Uterus (tissue), 4 donors: Measurements from ENCODE around the gene TAF10. TPM values are rescaled to one million over a fixed set of nuclear protein-coding genes. Genes with fewer than 3 reads are reported as not detected.

ENCODE experiments used
- DNase-seq, 2 donors: peaks; one replicate each; pipeline ENCODE4 v3.0.0-alpha.2; 2019 to 2020
- H3K27ac ChIP-seq, 2 donors: fragments of 200-600 bp; sonication (generic); 1 replicate in 1 of 2; 2 replicates in 1 of 2; pipeline ENCODE4 v1.5.1; 2016 to 2018
- H3K27me3 ChIP-seq, 2 donors: fragments of 200-600 bp; sonication (generic); one replicate each; pipeline ENCODE4 v1.5.1; 2018 to 2019; ENCODE audit warnings: control low read depth in 1 of 2
- H3K36me3 ChIP-seq, 2 donors: fragments of 200-600 bp; sonication (generic); one replicate each; pipeline ENCODE4 v1.5.1; 2019; ENCODE audit warnings: control low read depth in 1 of 2
- H3K4me1 ChIP-seq, 2 donors: fragments of 200-600 bp; sonication (generic); one replicate each; pipeline ENCODE4 v1.5.1; 2018 to 2019; ENCODE audit warnings: control low read depth in 1 of 2
- H3K4me3 ChIP-seq, 2 donors: fragments of 200-600 bp; sonication (generic); 1 replicate in 1 of 2; 2 replicates in 1 of 2; pipeline ENCODE4 v1.5.1; 2018 to 2019; ENCODE audit warnings: mild to moderate bottlenecking in 1 of 2
- H3K9me3 ChIP-seq, 2 donors: fragments of 200-600 bp; sonication (generic); one replicate each; pipeline ENCODE4 v1.5.1; 2019; ENCODE audit warnings: control low read depth in 1 of 2
- CTCF ChIP-seq, 4 experiments: fragments of 200-600 bp in 2 of 4; fragments of 450-650 bp in 2 of 4; sonication (generic) in 2 of 4; IDR thresholded peaks; one replicate each; pipeline ENCODE4 v1.5.1; 2016 to 2019; ENCODE audit warnings: antibody characterized with exemption in 4 of 4, mild to moderate bottlenecking in 2 of 4, moderate library complexity in 1 of 4
- POLR2A ChIP-seq, 2 donors: fragments of 450-650 bp; IDR thresholded peaks; one replicate each; pipeline ENCODE4 v1.6.1; 2016; ENCODE audit warnings: antibody characterized with exemption in 2 of 2, mild to moderate bottlenecking in 1 of 2, moderate library complexity in 1 of 2
- intact Hi-C: fragments of 100-400 bp; cut with DNase I; formaldehyde crosslinking; loops from one replicate; pipeline ENCODE4 v1.15.1; 2023; ENCODE audit warnings: low total_unique reads
- total RNA-seq, 4 donors: library from RNA; depleted of rRNA in 3 of 4; stranded (reverse); fragments of >200 nt in 3 of 4; gene quantifications; one replicate each; pipeline versions ENCODE4 v1.1.0 to v1.2.4, GENCODE V29; 2014 to 2023
- donor health status: DM: yes; HTN: yes; CAD: no.

Gene TAF10
- total RNA-seq, 4 donors from 2014 or later: 11.5 to 137 (median 67.1) TPM

GRCh38 chr11:6602096-6602940 lies 9.7 kb downstream of the TAF10 start:
- peaks cover under 1 to 13% of the 10 kb centered on the region in 2 donors for H3K4me1 ChIP-seq
- no peaks in the 10 kb centered on the region for H3K36me3 ChIP-seq
- no peaks in the 10 kb centered on the region for H3K27me3 ChIP-seq
- H3K9me3 ChIP-seq: no peaks in the 10 kb centered on the region
- H3K4me3 ChIP-seq: peak overlapping the region; percentile 92 to 98
- intact Hi-C loops: no loop called here
- TF ChIP-seq POLR2A (IDR thresholded peaks at IDR 0.05) (no peak), CTCF (IDR thresholded peaks at IDR 0.05) (no peak)
- peak overlapping the region; percentile 97 to 99 for H3K27ac ChIP-seq
- DNase-seq: peak in 1 of 2 donors; percentile 11

DNA sequence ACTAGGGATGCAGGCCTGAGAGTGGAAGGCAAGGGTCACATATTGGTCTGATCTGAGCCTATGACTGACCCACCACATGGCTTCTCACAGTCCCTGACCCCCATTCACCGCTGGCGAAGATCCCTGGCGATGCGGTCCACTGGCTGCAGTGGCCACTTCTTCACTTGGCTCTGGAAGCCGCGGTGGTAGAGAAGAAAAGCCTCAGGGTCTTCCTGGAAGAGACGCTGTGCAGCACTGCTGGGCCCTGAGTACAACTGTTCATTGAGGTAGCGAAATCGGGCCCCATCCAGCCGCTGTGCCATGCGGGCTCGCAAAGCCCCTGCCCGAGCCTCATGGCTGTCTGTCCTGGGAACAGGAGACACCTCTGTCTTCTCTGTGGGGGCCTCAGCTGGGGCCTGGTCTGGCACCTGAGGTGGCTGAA lies 11.0 kb downstream of the TAF10 start:
- H3K36me3 ChIP-seq: no peaks in the 10 kb centered on the region
- H3K9me3 ChIP-seq: no peaks in the 10 kb centered on the region
- TF ChIP-seq POLR2A (IDR thresholded peaks at IDR 0.05) (no peak), CTCF (IDR thresholded peaks at IDR 0.05) (no peak)
- no peak overlapping the region for H3K4me3 ChIP-seq
- DNase-seq: peak in 1 of 2 donors; percentile 17
- intact Hi-C loops: no loop called here
- H3K27ac ChIP-seq: no peak overlapping the region
- peaks cover 0 to 11% of the 10 kb centered on the region in 2 donors for H3K4me1 ChIP-seq
- no peaks in the 10 kb centered on the region for H3K27me3 ChIP-seq

DNA sequence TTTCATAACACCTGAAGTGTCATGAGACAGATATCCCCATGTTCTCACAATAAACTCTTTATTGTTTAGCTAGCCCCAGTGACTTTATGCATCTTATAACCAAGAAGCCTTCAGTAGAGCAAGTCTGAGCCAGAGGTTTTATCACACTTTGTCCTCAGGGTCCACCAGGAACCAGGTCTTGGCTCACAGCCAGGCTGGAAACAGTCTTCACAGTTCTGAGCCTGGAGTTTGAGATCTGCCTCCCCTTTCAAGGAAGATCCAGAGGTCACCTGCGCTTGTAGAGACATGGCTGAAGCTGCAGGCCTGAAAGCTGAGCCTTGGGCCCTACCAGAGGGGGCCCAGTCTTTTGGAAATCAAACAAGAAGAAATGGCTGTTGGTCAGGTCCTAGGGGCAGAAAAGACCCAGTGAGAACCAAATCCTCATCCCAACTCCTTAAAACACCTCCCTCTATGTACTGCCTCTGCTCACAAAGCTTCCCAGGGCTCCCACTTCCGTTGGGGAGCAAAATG lies 12.1 kb downstream of the TAF10 start:
- Histone ChIP-seq H3K4me3 (no peak overlapping the region), H3K36me3 (no peaks in the 10 kb centered on the region), H3K4me1 (peaks cover 0 to 11% of the 10 kb centered on the region in 2 donors), H3K9me3 (no peaks in the 10 kb centered on the region), H3K27ac (no peak overlapping the region), H3K27me3 (no peaks in the 10 kb centered on the region)
- DNase-seq: peak in 1 of 2 donors; percentile 16
- intact Hi-C loops: no loop called here
- no peak for TF ChIP-seq CTCF (IDR thresholded peaks at IDR 0.05)
- no peak for TF ChIP-seq POLR2A (IDR thresholded peaks at IDR 0.05)

DNA sequence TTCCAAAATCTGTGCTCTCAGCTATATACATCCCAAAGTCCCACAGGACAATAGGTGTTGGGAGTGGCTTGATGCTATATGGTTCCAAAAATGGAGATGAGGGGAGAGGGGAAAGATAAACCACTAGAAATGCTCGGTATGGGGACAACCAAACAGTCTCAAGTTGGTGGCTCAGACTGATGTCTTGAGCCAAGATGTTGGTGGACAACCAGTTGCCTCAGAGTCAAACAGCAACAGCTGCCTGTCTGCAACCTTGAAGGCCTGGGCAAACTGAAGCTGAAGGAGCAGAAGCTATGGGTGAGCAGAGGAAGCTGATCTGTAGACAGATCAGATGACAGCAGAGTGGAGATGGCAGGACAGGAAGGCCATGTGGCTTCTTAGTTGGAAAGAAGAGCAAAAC lies 12.6 kb downstream of the TAF10 start:
- DNase-seq: peak in 1 of 2 donors; percentile 7
- intact Hi-C loops: no loop called here
- H3K27ac ChIP-seq: no peak overlapping the region

More for the DNA sequence above, 12.6 kb downstream of the TAF10 start:
- no peak for TF ChIP-seq POLR2A (IDR thresholded peaks at IDR 0.05)
- no peak for TF ChIP-seq CTCF (IDR thresholded peaks at IDR 0.05)
- peaks cover 0 to 11% of the 10 kb centered on the region in 2 donors for H3K4me1 ChIP-seq
- H3K36me3 ChIP-seq: no peaks in the 10 kb centered on the region
- no peaks in the 10 kb centered on the region for H3K9me3 ChIP-seq
- no peaks in the 10 kb centered on the region for H3K27me3 ChIP-seq
- no peak overlapping the region for H3K4me3 ChIP-seq
